ENCODE results near the gene ELAVL2.
"Not testable (repeated sequence)": the region's sequence is repeated elsewhere in the genome, so short reads cannot be mapped to it uniquely, and the experiment has no call there.

ELAVL2 gene

DNA sequence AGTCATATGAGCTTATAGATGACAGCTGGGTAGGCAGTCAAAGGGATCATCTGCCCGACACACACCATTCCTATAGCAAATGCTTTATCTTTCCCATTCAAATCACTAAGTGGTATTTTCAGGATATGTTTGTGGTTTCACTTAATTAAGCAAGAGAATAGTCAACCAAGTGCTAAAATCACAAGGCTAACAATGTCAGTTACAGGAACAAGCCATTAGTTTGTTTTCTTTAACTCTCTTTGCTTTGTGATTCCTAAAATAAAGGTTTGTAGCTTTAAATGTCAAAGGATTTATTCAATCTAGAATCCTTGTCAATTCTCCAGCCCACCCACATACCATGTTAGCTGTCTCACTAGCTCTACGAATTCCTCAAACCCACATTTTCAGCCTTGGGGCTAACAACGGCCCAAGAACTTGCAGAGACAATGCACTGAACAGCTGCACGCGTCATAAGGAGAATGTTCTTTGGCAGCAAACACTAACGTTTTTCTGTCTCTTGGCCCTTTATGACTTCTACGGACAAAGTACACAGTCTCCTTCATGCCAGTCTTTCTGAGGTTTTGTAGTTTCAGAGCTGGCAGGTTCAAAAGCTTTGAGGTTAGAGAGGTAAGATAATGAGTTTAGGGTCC, 56.6 kb downstream of the ELAVL2 start:
- no peak for DNase-seq (ENCODE audit: low read depth)

- no peak for DNase-seq (ENCODE audit: low read depth)
These were observed 57.2 kb downstream of the ELAVL2 start for GRCh38 chr9:23768861-23769260.

DNA sequence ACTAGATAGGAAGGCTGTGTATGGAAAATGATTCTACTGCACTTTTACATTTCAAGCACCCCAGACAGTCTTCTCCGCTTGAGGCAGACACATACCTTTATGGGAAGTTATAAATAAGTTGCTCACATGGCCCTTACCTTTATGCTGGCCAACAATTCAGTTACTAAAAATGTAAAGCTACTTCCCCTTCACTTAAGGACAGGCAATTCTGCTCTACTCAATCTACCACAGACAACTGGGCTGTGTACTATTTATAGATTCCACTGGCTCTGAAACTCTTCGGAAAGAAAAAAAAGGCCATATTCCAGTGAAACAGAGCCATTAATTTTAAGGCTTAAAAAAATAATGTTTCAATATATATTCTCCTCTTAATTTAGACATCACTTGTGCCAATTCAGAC, 59.4 kb downstream of the ELAVL2 start:
- no peak for DNase-seq (ENCODE audit: low read depth)

- no peak for DNase-seq (ENCODE audit: low read depth)
These were observed 60.5 kb downstream of the ELAVL2 start for GRCh38 chr9:23765561-23765960.

- no peak for DNase-seq (ENCODE audit: low read depth)
These were observed 61.8 kb downstream of the ELAVL2 start for GRCh38 chr9:23764219-23764618.

GRCh38 chr9:23754551-23754950, 71.5 kb downstream of the ELAVL2 start:
- DNase-seq (ENCODE audit: low read depth): no peak

- no peak for DNase-seq (ENCODE audit: low read depth)
These were observed 73.2 kb downstream of the ELAVL2 start for GRCh38 chr9:23752859-23753258.

GRCh38 chr9:23751633-23752032, 74.4 kb downstream of the ELAVL2 start:
- no peak for DNase-seq (ENCODE audit: low read depth)

GRCh38 chr9:23750808-23751207, 75.2 kb downstream of the ELAVL2 start:
- DNase-seq (ENCODE audit: low read depth): no peak

DNA sequence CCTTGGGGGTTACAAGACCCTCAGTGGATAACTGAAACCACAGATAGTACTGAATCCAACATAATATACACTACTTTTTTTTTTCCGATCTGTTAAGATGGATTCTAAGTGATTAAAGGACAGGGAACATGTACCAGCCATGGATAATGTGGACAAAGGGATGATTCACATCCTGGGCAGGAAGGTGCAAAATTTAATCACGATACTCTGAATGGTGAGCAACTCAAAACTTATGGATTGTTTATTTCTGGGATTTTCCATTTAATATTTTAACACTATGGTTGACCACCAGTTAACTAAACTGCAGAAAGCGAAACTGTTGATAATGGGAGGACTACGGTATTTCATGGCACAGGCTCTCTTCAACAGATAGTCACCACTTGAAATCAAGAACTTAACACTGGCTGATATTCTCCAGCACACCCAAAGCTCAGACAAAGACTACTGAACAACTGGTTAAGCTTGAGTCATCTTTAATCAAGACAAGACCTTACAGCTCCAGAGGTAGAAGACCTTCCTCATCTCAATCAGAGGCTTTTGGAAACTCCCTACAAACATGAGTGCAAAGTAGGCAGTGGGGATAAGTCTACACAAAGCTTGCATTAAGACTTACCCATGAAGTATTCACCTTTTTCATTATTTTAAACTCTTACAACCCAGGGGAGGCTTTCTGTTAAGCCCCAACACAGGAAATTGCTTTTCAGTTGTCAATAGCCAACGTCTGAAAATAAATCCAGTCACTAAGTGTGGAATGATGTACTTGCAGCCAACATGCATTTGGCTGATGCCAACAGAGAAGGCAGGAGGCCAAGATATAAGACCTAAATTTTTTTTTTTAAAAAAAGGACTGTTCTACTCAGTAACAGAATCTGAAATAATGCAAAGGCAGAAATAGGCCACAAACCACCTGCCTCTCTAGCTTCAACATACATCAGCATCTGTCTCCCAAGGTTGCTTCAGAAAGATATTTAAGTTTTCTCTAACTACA, 78.7 kb downstream of the ELAVL2 start:
- DNase-seq (ENCODE audit: low read depth): no peak

DNA sequence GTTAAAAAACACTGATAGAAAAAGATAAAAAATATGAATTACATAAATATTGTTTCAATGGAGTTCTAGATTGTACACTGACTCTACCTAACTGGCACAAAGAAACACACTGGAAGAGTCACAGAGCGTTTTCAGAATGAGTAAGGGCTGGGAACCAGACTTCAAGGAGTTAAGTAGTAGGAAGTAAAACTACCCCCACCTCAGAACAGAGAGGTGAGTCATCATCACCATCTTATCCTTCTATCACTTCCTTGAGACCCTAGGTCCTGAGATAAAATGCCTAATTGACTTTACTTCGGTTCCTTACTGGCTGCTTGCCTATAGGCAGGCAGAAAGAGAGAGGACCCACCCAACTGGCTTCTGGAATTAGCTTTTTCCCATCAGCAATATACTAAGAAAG, 79.7 kb downstream of the ELAVL2 start:
- no peak for DNase-seq (ENCODE audit: low read depth)

GRCh38 chr9:23743036-23743435, 83.0 kb downstream of the ELAVL2 start:
- DNase-seq (ENCODE audit: low read depth): no peak

GRCh38 chr9:23741351-23741750, 84.7 kb downstream of the ELAVL2 start:
- DNase-seq (ENCODE audit: low read depth): no peak

DNA sequence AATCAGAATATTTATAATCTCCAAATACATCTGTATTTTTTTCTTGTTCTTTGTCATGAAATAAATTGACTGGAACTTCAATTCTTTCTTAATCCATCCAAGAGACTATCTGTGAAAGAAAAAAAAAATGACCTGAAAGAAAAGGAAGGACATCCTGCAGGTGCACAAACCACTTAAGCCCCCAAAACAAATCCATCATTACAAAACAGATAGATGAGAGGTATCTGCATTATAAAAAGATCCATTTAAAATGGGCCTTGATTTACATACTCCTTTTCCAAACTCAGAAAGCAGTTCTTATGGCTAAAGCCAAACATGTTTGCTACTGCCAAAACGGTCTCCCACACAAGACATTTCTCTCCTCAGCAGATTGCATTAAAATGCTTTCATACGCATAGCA, 85.5 kb downstream of the ELAVL2 start:
- no peak for DNase-seq (ENCODE audit: low read depth)

- no peak for DNase-seq (ENCODE audit: low read depth)
These were observed 86.3 kb downstream of the ELAVL2 start for GRCh38 chr9:23739753-23740152.

DNA sequence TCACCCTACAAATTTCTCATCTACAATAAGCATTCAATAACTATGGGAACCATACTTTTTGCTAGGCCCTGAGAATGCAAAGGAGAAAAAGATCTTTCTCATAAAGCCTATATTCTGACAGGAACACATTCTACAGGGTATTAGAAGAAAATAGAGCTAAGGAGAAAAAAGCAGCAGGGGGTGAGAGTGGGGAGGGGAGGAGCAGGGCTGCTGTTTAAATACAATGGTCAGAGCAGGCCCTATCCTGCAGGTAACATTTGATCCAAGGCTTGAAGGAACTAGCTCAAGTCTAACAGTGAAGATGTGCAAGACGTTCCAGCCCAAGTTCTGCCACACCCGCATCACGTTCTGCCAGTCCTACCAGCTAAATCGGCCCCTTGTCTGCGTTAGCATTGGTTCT, 89.7 kb downstream of the ELAVL2 start:
- DNase-seq (ENCODE audit: low read depth): no peak

- DNase-seq (ENCODE audit: low read depth): no peak
These were observed 92.5 kb downstream of the ELAVL2 start for GRCh38 chr9:23733495-23734078.

DNA sequence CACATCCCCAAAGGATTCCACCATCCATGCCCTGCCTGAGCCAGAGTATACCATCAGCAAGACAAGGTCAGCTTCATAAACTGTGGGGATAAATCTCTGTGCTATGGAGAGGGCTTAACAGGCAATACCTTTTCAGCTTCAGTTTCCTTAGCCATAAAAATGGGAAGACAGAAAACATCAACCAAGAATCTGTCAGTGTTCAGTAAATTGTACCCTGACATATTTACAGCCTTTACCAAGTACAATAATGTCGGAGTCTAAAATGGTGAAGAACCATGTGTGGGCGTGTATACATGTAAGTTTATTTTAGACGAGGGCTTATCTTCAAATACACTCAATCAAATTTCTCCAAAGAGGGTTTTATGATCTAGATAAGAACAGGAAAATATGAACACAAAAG, 94.7 kb downstream of the ELAVL2 start:
- no peak for DNase-seq (ENCODE audit: low read depth)

DNA sequence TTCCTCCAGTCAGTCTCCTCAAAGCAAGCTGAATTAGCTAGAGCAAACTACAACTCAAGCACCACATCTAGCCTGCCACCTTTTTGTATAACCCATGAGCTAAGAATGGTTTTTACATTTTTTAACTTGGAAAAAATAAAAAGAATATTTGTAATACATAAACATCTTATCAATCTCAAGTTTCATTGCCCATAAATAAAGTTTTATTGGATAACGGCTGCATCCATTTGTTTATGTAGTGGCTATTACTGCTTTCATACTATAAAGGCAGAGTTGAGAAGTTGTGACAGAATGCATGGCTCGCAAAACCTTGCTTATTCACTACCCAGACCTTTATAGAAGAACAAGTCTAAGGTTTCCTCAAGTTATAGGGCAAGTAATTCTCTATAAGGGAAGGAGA, 95.7 kb downstream of the ELAVL2 start:
- no peak for DNase-seq (ENCODE audit: low read depth)

DNA sequence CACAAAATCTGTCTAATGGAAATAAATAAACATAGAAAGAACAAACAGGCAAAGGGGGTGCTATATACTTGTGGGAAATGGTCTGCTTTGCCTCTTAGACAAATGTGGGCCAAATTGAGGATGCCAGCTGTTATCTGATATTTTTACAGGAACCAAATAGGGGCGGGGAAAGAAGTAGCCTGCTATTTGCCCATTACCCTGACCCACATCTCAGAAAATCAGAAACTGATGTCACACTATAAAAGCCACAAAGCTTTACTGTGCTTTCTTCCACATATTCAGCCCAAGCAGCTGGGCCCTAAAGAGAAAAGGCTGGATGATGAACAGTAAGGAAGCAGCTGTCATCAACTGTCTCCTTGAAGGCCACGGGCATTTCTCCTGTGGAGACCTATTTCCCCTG, 97.3 kb downstream of the ELAVL2 start:
- DNase-seq (ENCODE audit: low read depth): no peak

DNA sequence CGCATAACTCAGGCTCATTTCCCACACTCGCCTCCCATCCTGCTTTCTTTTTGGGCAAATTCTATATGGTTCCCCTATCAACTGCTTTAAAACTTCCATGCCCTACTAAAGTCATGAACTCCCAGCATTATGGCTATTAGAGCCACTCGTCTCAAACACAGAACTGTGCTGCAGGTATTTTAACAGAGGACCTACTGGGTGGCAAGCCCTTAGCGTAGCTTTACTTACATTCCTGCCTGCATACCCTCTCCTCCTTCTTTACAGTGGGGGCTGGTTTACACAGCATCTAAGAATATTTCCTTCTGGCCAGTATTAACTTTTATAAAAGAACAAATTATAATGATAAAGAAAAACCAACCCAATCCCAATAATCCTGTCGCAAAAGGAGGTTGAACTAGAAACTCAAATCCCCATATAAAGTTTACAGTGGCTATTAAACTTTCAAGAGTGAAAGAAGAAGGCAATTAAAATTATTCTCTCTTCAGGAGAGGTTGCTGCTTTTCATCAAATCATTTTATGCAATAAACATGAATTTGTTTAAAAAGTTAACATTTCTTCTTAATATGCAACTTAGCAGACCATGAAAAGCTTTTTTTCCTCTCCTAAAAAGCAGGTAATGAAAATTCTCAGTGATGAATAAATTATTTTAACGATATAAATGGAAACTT, 100.6 kb downstream of the ELAVL2 start:
- no peak for DNase-seq (ENCODE audit: low read depth)

DNA sequence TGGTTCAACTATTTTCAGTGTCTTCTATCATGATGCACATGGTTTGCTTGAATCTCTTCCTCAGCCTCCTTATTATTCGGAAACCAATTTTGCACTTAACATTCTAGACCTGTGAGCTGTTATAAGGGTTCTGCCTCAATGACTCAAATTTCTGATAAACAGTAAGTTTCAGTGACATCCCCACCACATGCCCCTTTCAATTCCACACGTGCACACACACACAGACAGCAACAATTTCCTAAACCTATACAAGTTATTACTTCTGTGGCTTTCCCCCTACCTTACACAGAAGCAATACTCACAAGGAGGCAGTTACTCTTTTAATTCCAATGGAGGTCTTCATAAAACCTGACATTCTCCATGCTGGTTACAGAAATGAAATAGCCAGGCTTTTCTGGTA, 102.4 kb downstream of the ELAVL2 start:
- no peak for DNase-seq (ENCODE audit: low read depth)

DNA sequence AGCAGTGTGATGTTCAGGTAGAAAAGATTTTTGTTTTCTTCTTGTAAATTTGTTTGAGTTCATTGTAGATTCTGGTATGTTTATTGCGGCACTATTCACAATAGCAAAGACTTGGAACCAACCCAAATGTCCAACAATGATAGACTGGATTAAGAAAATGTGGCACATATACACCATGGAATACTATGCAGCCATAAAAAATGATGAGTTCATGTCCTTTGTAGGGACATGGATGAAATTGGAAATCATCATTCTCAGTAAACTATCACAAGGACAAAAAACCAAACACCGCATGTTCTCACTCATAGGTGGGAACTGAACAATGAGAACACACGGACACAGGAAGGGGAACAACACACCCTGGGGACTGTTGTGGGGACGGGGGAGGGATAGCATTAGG, 103.0 kb downstream of the ELAVL2 start:
- DNase-seq (ENCODE audit: low read depth): not testable (repeated sequence)

Data from activated gamma-delta T cell treated with anti-CD3 and anti-CD28 coated beads, Interleukin-2, amount 50 U/mL, for 16 hours (primary cell).